ENCODE data around the gene SCUBE3.

DNA sequence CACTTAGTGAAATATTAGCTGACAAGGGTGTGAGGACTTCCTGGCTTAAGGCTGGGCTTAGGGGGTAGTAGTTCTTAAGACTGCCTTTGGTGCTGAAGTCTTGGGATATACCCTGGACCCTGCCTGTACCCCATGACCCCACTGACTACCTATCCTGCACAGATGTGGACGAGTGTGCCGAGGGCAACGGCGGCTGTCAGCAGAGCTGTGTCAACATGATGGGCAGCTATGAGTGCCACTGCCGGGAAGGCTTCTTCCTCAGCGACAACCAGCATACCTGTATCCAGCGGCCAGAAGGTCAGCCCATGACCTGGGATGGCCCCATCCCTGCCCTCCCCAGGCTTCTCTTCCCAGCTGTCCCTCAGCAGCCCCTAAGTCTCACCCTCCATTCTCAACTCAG lies 17.8 kb downstream of the SCUBE3 start:
- TF ChIP-seq GATA2 (IDR thresholded peaks at IDR 0.05; ENCODE audit: low read depth, low read length) (no peak), GATA3 (IDR thresholded peaks at IDR 0.05; ENCODE audit: low read depth, low read length) (no peak)
